ENCODE measurements around the gene NEK1.
A peak's percentile ranks its signal among the peaks of the same experiment; 100 is the strongest.
"Not testable (repeated sequence)": the region's sequence is repeated elsewhere in the genome, so short reads cannot be mapped to it uniquely, and the experiment has no call there.

NEK1 gene

DNA sequence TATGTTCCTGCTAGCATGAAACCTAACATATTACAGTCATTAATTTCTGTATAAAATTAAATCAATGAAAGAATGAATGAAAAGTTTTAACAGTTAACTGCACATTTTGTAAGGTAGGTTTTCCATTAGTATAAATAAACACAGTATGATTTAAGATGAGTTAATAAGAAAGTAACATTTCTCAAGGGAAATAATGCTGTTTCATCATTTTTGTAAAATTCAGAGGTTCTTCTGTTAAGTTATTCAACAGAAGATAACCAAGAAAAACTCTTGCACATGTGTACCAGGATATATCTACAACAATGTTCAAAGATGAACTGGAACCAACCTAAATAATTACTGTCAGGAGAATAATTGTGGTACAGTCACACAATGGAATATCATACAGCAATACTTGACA is 88.6 kb downstream of the NEK1 start:
- TF ChIP-seq TAF1 (IDR thresholded peaks at IDR 0.05; ENCODE audit: low read depth, low read length) (no peak), POLR2A (IDR thresholded peaks at IDR 0.05; ENCODE audit: low read depth, low read length) (no peak), POU2F2 (IDR thresholded peaks at IDR 0.05; ENCODE audit: low read depth, low read length) (no peak), PAX5 (IDR thresholded peaks at IDR 0.05; ENCODE audit: insufficient read depth, low read length, severe bottlenecking) (no peak), POLR2AphosphoS5 (IDR thresholded peaks at IDR 0.05; ENCODE audit: low read depth, low read length) (no peak), SPI1 (IDR thresholded peaks at IDR 0.05; ENCODE audit: low read depth, low read length) (no peak)
- DNase-seq (ENCODE audit: insufficient read length, low spot score) (no peak), FAIRE-seq (no peak)

- FAIRE-seq (no peak), DNase-seq (ENCODE audit: insufficient read length, low spot score) (no peak)
- no peak for TF ChIP-seq PAX5 (IDR thresholded peaks at IDR 0.05; ENCODE audit: insufficient read depth, low read length, severe bottlenecking)
- TF ChIP-seq SPI1 (IDR thresholded peaks at IDR 0.05; ENCODE audit: low read depth, low read length) = no peak
- TF ChIP-seq POU2F2 (IDR thresholded peaks at IDR 0.05; ENCODE audit: low read depth, low read length) = no peak
- TF ChIP-seq POLR2AphosphoS5 (IDR thresholded peaks at IDR 0.05; ENCODE audit: low read depth, low read length) = no peak
- no peak for TF ChIP-seq POLR2A (IDR thresholded peaks at IDR 0.05; ENCODE audit: low read depth, low read length)
These were observed 101.8 kb downstream of the NEK1 start for GRCh38 chr4:169510617-169511016.

DNA sequence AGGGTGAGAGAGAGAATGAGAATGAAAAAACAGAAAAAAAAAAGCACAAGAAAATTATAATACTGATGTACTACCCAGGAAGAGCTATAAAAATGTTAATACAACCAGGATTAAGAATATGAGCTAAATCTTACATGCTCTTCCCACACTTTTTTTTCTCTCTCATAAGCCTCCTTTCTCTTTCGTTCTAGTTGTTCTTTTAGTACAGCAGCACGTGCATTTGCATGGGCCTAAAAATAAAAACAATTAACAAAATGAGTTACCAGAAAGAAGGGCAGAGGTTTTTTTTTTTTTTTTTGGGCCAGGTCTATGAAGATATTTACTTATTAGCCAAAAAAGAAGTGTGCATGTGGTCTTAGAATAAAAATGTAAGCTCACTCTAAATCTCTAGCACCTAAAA is 105.5 kb downstream of the NEK1 start:
- FAIRE-seq (no peak), DNase-seq (ENCODE audit: insufficient read length, low spot score) (no peak)
- TF ChIP-seq TAF1 (IDR thresholded peaks at IDR 0.05; ENCODE audit: low read depth, low read length) (no peak), PAX5 (IDR thresholded peaks at IDR 0.05; ENCODE audit: insufficient read depth, low read length, severe bottlenecking) (no peak), POLR2A (IDR thresholded peaks at IDR 0.05; ENCODE audit: low read depth, low read length) (no peak), POU2F2 (IDR thresholded peaks at IDR 0.05; ENCODE audit: low read depth, low read length) (no peak), POLR2AphosphoS5 (IDR thresholded peaks at IDR 0.05; ENCODE audit: low read depth, low read length) (no peak), SPI1 (IDR thresholded peaks at IDR 0.05; ENCODE audit: low read depth, low read length) (no peak)

GRCh38 chr4:169499907-169500306 is 112.5 kb downstream of the NEK1 start:
- DNase-seq (ENCODE audit: insufficient read length, low spot score); FAIRE-seq: not testable (repeated sequence)

DNA sequence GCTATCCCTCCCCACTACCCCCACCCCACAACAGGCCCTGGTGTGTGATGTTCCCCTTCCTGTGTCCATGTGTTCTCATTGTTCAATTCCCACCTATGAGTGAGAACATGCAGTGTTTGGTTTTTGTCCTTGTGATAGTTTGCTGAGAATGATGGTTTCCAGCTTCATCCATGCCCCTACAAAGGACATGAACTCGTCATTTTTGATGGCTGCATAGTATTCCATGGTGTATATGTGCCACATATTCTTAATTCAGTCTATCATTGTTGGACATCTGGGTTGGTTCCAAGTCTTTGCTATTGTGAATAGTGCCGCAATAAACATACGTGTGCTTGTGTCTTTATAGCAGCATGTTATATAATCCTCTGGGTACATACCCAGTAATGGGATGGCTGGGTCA is 118.1 kb downstream of the NEK1 start:
- DNase-seq (ENCODE audit: insufficient read length, low spot score); FAIRE-seq: not testable (repeated sequence)

- no peak for TF ChIP-seq SPI1 (IDR thresholded peaks at IDR 0.05; ENCODE audit: low read depth, low read length)
- no peak for TF ChIP-seq POLR2A (IDR thresholded peaks at IDR 0.05; ENCODE audit: low read depth, low read length)
- no peak for TF ChIP-seq POLR2AphosphoS5 (IDR thresholded peaks at IDR 0.05; ENCODE audit: low read depth, low read length)
- no peak for TF ChIP-seq TAF1 (IDR thresholded peaks at IDR 0.05; ENCODE audit: low read depth, low read length)
- TF ChIP-seq PAX5 (IDR thresholded peaks at IDR 0.05; ENCODE audit: insufficient read depth, low read length, severe bottlenecking) = no peak
- no peak for TF ChIP-seq POU2F2 (IDR thresholded peaks at IDR 0.05; ENCODE audit: low read depth, low read length)
- DNase-seq (ENCODE audit: insufficient read length, low spot score) = no peak
- FAIRE-seq = no peak
These were observed 119.2 kb downstream of the NEK1 start for GRCh38 chr4:169493164-169493524.

DNA sequence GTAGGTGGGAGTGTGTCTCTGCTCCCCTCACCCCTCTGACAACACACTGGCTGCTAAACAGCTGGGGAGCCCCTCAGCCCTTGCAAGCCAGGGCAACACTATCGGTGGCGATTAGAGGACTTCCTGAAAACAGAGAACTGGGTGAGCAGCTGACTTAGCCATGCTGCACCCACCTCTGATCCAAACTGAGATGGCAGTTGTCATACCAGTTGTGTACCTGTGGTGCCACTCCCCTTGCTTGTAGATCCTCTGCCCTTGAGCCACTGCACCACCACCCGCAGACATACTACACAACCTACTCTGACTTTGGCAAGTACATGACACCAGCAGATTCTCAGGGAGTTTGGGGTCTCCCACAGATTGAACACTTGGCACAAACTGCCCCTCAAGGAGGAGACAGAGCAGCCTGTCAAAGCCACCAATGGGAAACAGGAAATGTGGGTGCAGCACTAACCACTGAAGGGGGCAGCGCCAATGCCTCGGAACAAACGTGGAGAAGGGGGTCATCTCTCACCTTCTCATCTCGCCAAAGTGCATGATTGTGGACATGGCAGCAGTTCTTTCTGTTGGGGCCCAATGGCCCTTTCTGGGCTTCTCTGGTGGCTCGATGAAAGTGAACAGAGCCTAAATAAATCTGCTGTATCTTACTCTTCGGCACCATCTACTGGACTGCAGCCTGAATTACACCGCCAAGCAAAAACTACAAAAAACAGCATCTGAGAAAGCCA is 119.8 kb downstream of the NEK1 start:
- peak; percentile 61 for FAIRE-seq
- DNase-seq (ENCODE audit: insufficient read length, low spot score) = no peak
- TF ChIP-seq POLR2AphosphoS5 (IDR thresholded peaks at IDR 0.05; ENCODE audit: low read depth, low read length) = no peak
- TF ChIP-seq POLR2A (IDR thresholded peaks at IDR 0.05; ENCODE audit: low read depth, low read length) = no peak
- TF ChIP-seq PAX5 (IDR thresholded peaks at IDR 0.05; ENCODE audit: insufficient read depth, low read length, severe bottlenecking) = no peak
- no peak for TF ChIP-seq POU2F2 (IDR thresholded peaks at IDR 0.05; ENCODE audit: low read depth, low read length)
- no peak for TF ChIP-seq TAF1 (IDR thresholded peaks at IDR 0.05; ENCODE audit: low read depth, low read length)
- no peak for TF ChIP-seq SPI1 (IDR thresholded peaks at IDR 0.05; ENCODE audit: low read depth, low read length)

DNA sequence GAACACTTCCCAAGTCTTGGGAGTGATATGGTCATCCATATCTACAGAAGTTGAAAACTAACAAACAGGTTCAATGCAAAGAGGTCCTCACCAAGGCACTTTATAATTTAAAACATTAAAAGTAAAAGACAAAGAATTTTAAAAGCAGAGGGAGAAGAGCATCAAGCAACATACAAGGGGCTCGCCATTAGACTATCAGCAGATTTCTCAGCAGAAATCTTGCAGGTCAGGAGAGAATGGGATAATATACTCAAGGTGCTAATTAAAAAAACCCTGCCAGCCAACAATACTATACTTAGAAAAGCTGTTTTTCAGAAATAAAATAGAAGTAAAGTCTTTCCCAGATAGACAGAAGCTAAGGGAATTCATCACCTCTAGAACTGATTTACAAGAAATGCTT is 121.2 kb downstream of the NEK1 start:
- TF ChIP-seq SPI1 (IDR thresholded peaks at IDR 0.05; ENCODE audit: low read depth, low read length) (no peak), POLR2A (IDR thresholded peaks at IDR 0.05; ENCODE audit: low read depth, low read length) (no peak), TAF1 (IDR thresholded peaks at IDR 0.05; ENCODE audit: low read depth, low read length) (no peak), POLR2AphosphoS5 (IDR thresholded peaks at IDR 0.05; ENCODE audit: low read depth, low read length) (no peak), POU2F2 (IDR thresholded peaks at IDR 0.05; ENCODE audit: low read depth, low read length) (no peak), PAX5 (IDR thresholded peaks at IDR 0.05; ENCODE audit: insufficient read depth, low read length, severe bottlenecking) (no peak)
- no peak for DNase-seq (ENCODE audit: insufficient read length, low spot score)
- no peak for FAIRE-seq

GRCh38 chr4:169489306-169489705 is 123.1 kb downstream of the NEK1 start:
- no peak for DNase-seq (ENCODE audit: insufficient read length, low spot score)
- no peak for FAIRE-seq
- TF ChIP-seq POU2F2 (IDR thresholded peaks at IDR 0.05; ENCODE audit: low read depth, low read length) (no peak), TAF1 (IDR thresholded peaks at IDR 0.05; ENCODE audit: low read depth, low read length) (no peak), POLR2A (IDR thresholded peaks at IDR 0.05; ENCODE audit: low read depth, low read length) (no peak), POLR2AphosphoS5 (IDR thresholded peaks at IDR 0.05; ENCODE audit: low read depth, low read length) (no peak), PAX5 (IDR thresholded peaks at IDR 0.05; ENCODE audit: insufficient read depth, low read length, severe bottlenecking) (no peak)

- DNase-seq (ENCODE audit: insufficient read length, low spot score) (no peak), FAIRE-seq (peak; percentile 92)
- no peak for TF ChIP-seq PAX5 (IDR thresholded peaks at IDR 0.05; ENCODE audit: insufficient read depth, low read length, severe bottlenecking)
- TF ChIP-seq SPI1 (IDR thresholded peaks at IDR 0.05; ENCODE audit: low read depth, low read length) = no peak
- TF ChIP-seq POU2F2 (IDR thresholded peaks at IDR 0.05; ENCODE audit: low read depth, low read length) = no peak
- TF ChIP-seq POLR2A (IDR thresholded peaks at IDR 0.05; ENCODE audit: low read depth, low read length) = no peak
These were observed 126.3 kb downstream of the NEK1 start for GRCh38 chr4:169485791-169486742.

Measured in GM12891 (cell line).